IMR-90 (cell line): ENCODE results near the gene ARMC9. TPM values are rescaled to one million over a fixed set of nuclear protein-coding genes. Genes with fewer than 3 reads are reported as not detected.
A peak's percentile ranks its signal among the peaks of the same experiment; 100 is the strongest.

Experiments used
- ATAC-seq: fragments of 200-7000 bp; cut with Tn5 transposase; 2 replicates; pipeline ENCODE4 v1.9.1; 2020; ENCODE audit warnings: low read depth, mild to moderate bottlenecking, moderate library complexity
- BruUV-seq: library from RNA; stranded (reverse); fragments of 400-500 nt; replicated peaks from 2 replicates; lab custom pipeline; 2021; lab: Mats Ljungman, UMichigan
- CTCF ChIA-PET: fragments of 300-600 bp; formaldehyde crosslinking; extraction: SDS; loops from one replicate; lab custom pipeline; 2021; ENCODE audit warnings: antibody characterized with exemption; lab: Yijun Ruan, JAX
- POLR2A ChIA-PET: fragments of 300-600 bp; sonication (Branson Sonifier 250); formaldehyde crosslinking; loops from one replicate; lab custom pipeline; 2022; ENCODE audit warnings: antibody characterized with exemption; ENCODE audit not compliant: unreplicated experiment; lab: Charles Lee
- DNase-seq: peaks from one replicate; pipeline ENCODE4 v3.0.0; 2013
- H2AFZ ChIP-seq: replicated peaks from 2 replicates; pipeline ENCODE3; 2013; ENCODE audit warnings: low read length, mild to moderate bottlenecking; ENCODE audit not compliant: poor library complexity
- H2AK5ac ChIP-seq: 2 replicates; pipeline ENCODE4 v1.6.1; 2013; ENCODE audit warnings: low read depth, low read length, inconsistent platforms
- H2AK9ac ChIP-seq: replicated peaks from 2 replicates; pipeline ENCODE3; 2013; ENCODE audit warnings: mild to moderate bottlenecking, low read depth, low read length, moderate library complexity; ENCODE audit not compliant: poor library complexity
- H2BK120ac ChIP-seq: 2 replicates; pipeline ENCODE4 v1.6.1; 2013; ENCODE audit warnings: low read depth, low read length, inconsistent platforms
- H2BK15ac ChIP-seq: 3 replicates; pipeline ENCODE4 v1.6.1; 2013; ENCODE audit warnings: low read depth, low read length, inconsistent platforms
- H2BK20ac ChIP-seq: 2 replicates; pipeline ENCODE4 v1.6.1; 2013; ENCODE audit warnings: low read depth, mild to moderate bottlenecking, inconsistent platforms, low read length, moderate library complexity
- H2BK5ac ChIP-seq: 2 replicates; pipeline ENCODE4 v1.6.1; 2013; ENCODE audit warnings: mild to moderate bottlenecking, low read depth, low read length, inconsistent platforms; ENCODE audit not compliant: poor library complexity, severe bottlenecking
- H3K14ac ChIP-seq: replicated peaks from 2 replicates; pipeline ENCODE4 v1.6.1; 2013; ENCODE audit warnings: low read depth, low read length, inconsistent platforms
- H3K18ac ChIP-seq: 2 replicates; pipeline ENCODE4 v1.6.1; 2013; ENCODE audit warnings: low read depth, low read length, control low read depth
- H3K23ac ChIP-seq: 2 replicates; pipeline ENCODE4 v1.6.1; 2013; ENCODE audit warnings: low read depth, low read length, inconsistent platforms
- H3K27ac ChIP-seq: 2 replicates; pipeline ENCODE4 v1.5.1; 2013; ENCODE audit warnings: mild to moderate bottlenecking, control low read depth, low read length; ENCODE audit not compliant: insufficient read depth
- H3K27me3 ChIP-seq: 2 replicates; pipeline ENCODE4 v1.6.1; 2013; ENCODE audit warnings: low read length; ENCODE audit not compliant: control insufficient read depth, insufficient read depth
- H3K36me3 ChIP-seq: 2 replicates; pipeline ENCODE4 v1.6.1; 2013; ENCODE audit warnings: low read length, mixed read lengths; ENCODE audit not compliant: control insufficient read depth, insufficient read depth
- H3K4ac ChIP-seq: 2 replicates; pipeline ENCODE4 v1.6.1; 2013; ENCODE audit warnings: low read depth, low read length, inconsistent platforms
- H3K4me1 ChIP-seq: 2 replicates; pipeline ENCODE4 v1.6.1; 2013; ENCODE audit warnings: low read length, mixed read lengths; ENCODE audit not compliant: control insufficient read depth, insufficient read depth
- H3K4me2 ChIP-seq: 2 replicates; pipeline ENCODE4 v1.6.1; 2013; ENCODE audit warnings: low read depth, mild to moderate bottlenecking, control low read depth, low read length, moderate library complexity
- H3K4me3 ChIP-seq: 2 replicates; pipeline ENCODE4 v1.5.1; 2013; ENCODE audit warnings: low read depth, mild to moderate bottlenecking, control low read depth, low read length, moderate library complexity; ENCODE audit not compliant: insufficient read depth
- H3K56ac ChIP-seq: 2 replicates; pipeline ENCODE4 v1.6.1; 2013; ENCODE audit warnings: low read length, inconsistent platforms; ENCODE audit not compliant: insufficient read depth; ENCODE audit errors: extremely low read depth
- H3K79me1 ChIP-seq, 2 experiments: 2 replicates each; pipeline ENCODE4 v1.6.1; 2013; ENCODE audit warnings: low read length in 2 of 2, inconsistent platforms in 1 of 2, low read depth in 1 of 2
- H3K9ac ChIP-seq: 2 replicates; pipeline ENCODE4 v1.6.1; 2013; ENCODE audit warnings: low read depth, low read length, control low read depth
- H3K9me1 ChIP-seq: 2 replicates; pipeline ENCODE4 v1.6.1; 2013; ENCODE audit warnings: low read length, inconsistent platforms; ENCODE audit not compliant: insufficient read depth
- H3K9me3 ChIP-seq: 2 replicates; pipeline ENCODE4 v1.6.1; 2013; ENCODE audit warnings: low read length; ENCODE audit not compliant: control insufficient read depth, insufficient read depth
- H4K20me1 ChIP-seq: 2 replicates; pipeline ENCODE4 v1.6.1; 2013; ENCODE audit warnings: low read length, inconsistent platforms; ENCODE audit not compliant: insufficient read depth
- H4K5ac ChIP-seq: 2 replicates; pipeline ENCODE4 v1.6.1; 2013; ENCODE audit warnings: mild to moderate bottlenecking, low read depth, low read length, control low read depth
- H4K8ac ChIP-seq, 2 experiments: 2 replicates each; pipeline ENCODE4 v1.6.1; 2013; ENCODE audit warnings: low read depth in 2 of 2, low read length in 2 of 2, control low read depth in 1 of 2, inconsistent platforms in 1 of 2
- H4K91ac ChIP-seq: 2 replicates; pipeline ENCODE4 v1.6.1; 2013; ENCODE audit warnings: low read depth, low read length, inconsistent platforms; ENCODE audit not compliant: insufficient read depth
- FOS ChIP-seq: fragments of 150-350 bp; IDR thresholded peaks from 2 replicates; pipeline ENCODE4 v1.6.1; 2016; ENCODE audit warnings: low read depth, low read length
- MAFK ChIP-seq: IDR thresholded peaks from 2 replicates; pipeline ENCODE4 v1.6.1; 2012; ENCODE audit warnings: low read depth, low read length, improper control_type of control experiment
- MAZ ChIP-seq: IDR thresholded peaks from 2 replicates; pipeline ENCODE4 v1.6.1; 2012; ENCODE audit warnings: low read depth, mild to moderate bottlenecking, low read length, improper control_type of control experiment, moderate library complexity, borderline replicate concordance
- MXI1 ChIP-seq: IDR thresholded peaks from 2 replicates; pipeline ENCODE4 v1.6.1; 2012; ENCODE audit warnings: low read depth, mild to moderate bottlenecking, low read length, moderate library complexity, borderline replicate concordance
- NFE2L2 ChIP-seq: fragments of 150-350 bp; IDR thresholded peaks from 2 replicates; pipeline ENCODE4 v1.6.1; 2016; ENCODE audit warnings: low read depth, mild to moderate bottlenecking, low read length
- POLR2A ChIP-seq: IDR thresholded peaks from 2 replicates; pipeline ENCODE4 v1.6.1; 2012; ENCODE audit warnings: mild to moderate bottlenecking, low read depth, low read length
- RCOR1 ChIP-seq: IDR thresholded peaks from 2 replicates; pipeline ENCODE4 v1.6.1; 2012; ENCODE audit warnings: mild to moderate bottlenecking, low read length, improper control_type of control experiment; ENCODE audit not compliant: insufficient replicate concordance
- SMC3 ChIP-seq: fragments of 150-350 bp; IDR thresholded peaks from 2 replicates; pipeline ENCODE4 v1.6.1; 2016; ENCODE audit warnings: low read depth, mild to moderate bottlenecking, antibody characterized with exemption, low read length, moderate library complexity
- WGBS, 2 experiments: methylation state at CpG; one replicate each; pipeline versions ENCODE4 v1.1.5 to v1.1.7; 2013; ENCODE audit warnings: missing lambda C conversion rate in 2 of 2; ENCODE audit not compliant: insufficient read length in 1 of 2; ENCODE audit errors: extremely low coverage in 2 of 2; 5-methylcytosine and 5-hydroxymethylcytosine counted together
- dilution Hi-C: fragments of 300-500 bp; cut with HindIII; formaldehyde crosslinking; loops from one replicate; pipeline ENCODE4 v1.14.3; 2018; ENCODE audit warnings: low sequenced_read_pairs; ENCODE audit not compliant: unreplicated experiment
- in situ Hi-C: fragments of 300-500 bp; cut with MboI; formaldehyde crosslinking; loops from 3 replicates; pipeline ENCODE4 v1.14.3; 2019; ENCODE audit warnings: low sequenced_read_pairs, inconsistent platforms, mixed read lengths
- intact Hi-C: fragments of 100-400 bp; cut with micrococcal nuclease; formaldehyde crosslinking; loops from 2 replicates; pipeline ENCODE4 v1.10.0; 2022
- polyA plus RNA-seq, 3 experiments: library from polyadenylated mRNA; depleted of rRNA; stranded (reverse); fragments of >200 nt; gene quantifications; 2 replicates each; pipeline ENCODE4 v1.2.3, GENCODE V29; 2012; ENCODE audit warnings: low replicate concordance in 1 of 3
- total RNA-seq: library from RNA; depleted of rRNA; stranded (reverse); fragments of >200 nt; gene quantifications from 2 replicates; pipeline ENCODE4 v1.2.3, GENCODE V29; 2012
- TF ChIP-seq, protein P1 (sequence below): conservative IDR thresholded peaks from 2 replicates; pipeline ENCODE4 v1.5.1; 2012; ENCODE audit warnings: mild to moderate bottlenecking, low read depth, low read length, improper control_type of control experiment

ARMC9 gene
- total and polyA plus RNA-seq, 2 of the 4 experiments (the other 2 are of a cell fraction): 36.0 to 46.6 TPM

DNA sequence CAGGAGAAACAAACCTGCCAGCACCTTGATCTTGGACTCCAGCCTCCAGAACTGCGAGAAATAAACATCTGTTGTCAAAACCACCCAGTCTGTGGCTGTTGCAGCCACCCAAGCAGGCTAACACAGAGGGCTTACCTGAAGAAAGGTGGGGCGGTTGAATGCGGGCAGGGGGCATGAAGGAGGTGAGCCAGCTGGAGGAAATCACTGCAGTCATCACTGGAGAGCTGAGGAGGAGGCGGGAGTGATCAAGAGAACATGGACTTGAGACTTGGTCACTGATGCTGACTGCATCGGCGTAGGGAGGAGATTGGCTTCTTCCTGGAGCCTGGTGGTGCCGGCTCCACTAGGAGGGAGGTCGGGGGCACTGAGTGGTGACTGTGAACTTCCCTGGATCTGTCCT is 14.6 kb upstream of the ARMC9 start:
- H3K4me3 ChIP-seq: no peak overlapping the region
- peak overlapping the region; percentile 9 for H2AFZ ChIP-seq
- no peak overlapping the region for H3K9ac ChIP-seq
- no peak overlapping the region for H4K8ac ChIP-seq
- intact Hi-C loops: no loop called here
- ChIA-PET POLR2A (no interaction called here), CTCF (no interaction called here)
- no peak overlapping the region for H3K27ac ChIP-seq
- in situ Hi-C loops: no loop called here
- no peak overlapping the region for H4K5ac ChIP-seq
- no TSS peak for BruUV-seq
- H4K20me1 ChIP-seq: no peaks in the 10 kb centered on the region
- H2BK5ac ChIP-seq: no peak overlapping the region
- H3K18ac ChIP-seq: no peak overlapping the region
- TF ChIP-seq MAZ (no peak), FOS (no peak), RCOR1 (no peak), MAFK (no peak), NFE2L2 (no peak), SMC3 (no peak), POLR2A (no peak), MXI1 (no peak)
- TF ChIP-seq, protein P1, sequence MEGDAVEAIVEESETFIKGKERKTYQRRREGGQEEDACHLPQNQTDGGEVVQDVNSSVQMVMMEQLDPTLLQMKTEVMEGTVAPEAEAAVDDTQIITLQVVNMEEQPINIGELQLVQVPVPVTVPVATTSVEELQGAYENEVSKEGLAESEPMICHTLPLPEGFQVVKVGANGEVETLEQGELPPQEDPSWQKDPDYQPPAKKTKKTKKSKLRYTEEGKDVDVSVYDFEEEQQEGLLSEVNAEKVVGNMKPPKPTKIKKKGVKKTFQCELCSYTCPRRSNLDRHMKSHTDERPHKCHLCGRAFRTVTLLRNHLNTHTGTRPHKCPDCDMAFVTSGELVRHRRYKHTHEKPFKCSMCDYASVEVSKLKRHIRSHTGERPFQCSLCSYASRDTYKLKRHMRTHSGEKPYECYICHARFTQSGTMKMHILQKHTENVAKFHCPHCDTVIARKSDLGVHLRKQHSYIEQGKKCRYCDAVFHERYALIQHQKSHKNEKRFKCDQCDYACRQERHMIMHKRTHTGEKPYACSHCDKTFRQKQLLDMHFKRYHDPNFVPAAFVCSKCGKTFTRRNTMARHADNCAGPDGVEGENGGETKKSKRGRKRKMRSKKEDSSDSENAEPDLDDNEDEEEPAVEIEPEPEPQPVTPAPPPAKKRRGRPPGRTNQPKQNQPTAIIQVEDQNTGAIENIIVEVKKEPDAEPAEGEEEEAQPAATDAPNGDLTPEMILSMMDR: no peak
- no peak overlapping the region for H3K4me2 ChIP-seq
- H3K56ac ChIP-seq: no peak overlapping the region
- no peaks in the 10 kb centered on the region for H3K79me1 ChIP-seq
- no peaks in the 10 kb centered on the region for H3K27me3 ChIP-seq
- peak overlapping the region; percentile 49; the same call in 1 of the 2 replicates for H4K91ac ChIP-seq
- H2AK9ac ChIP-seq: peak overlapping the region; percentile 71
- peaks cover 10% of the 10 kb centered on the region for H3K4me1 ChIP-seq
- H2AK5ac ChIP-seq: peak overlapping the region; percentile 23; the same call in 1 of the 2 replicates
- no CpG with 5 or more reads among the region's 8 CpGs for WGBS, 2 experiments
- no peak overlapping the region for H2BK20ac ChIP-seq
- dilution Hi-C loops: no loop called here
- peak overlapping the region; percentile 7; the same call in 1 of the 2 replicates for H3K4ac ChIP-seq
- DNase-seq (no peak), ATAC-seq (no peak)
- H3K36me3 ChIP-seq: no peaks in the 10 kb centered on the region
- H2BK120ac ChIP-seq: peak overlapping the region; percentile 27; the same call in 1 of the 2 replicates
- H3K9me3 ChIP-seq: no peaks in the 10 kb centered on the region
- no peak overlapping the region; the same call in 2 of the 3 replicates for H2BK15ac ChIP-seq
- no peak overlapping the region for H3K23ac ChIP-seq
- 0 out of 2 replicates have a peak overlapping the region, but pooled peaks have one; percentile 25 for H3K14ac ChIP-seq
- H3K9me1 ChIP-seq: no peaks in the 10 kb centered on the region
